GM12874 (cell line): Measurements from ENCODE around the gene SOX6.

Experiments used
- TF ChIP-seq, protein P1 (sequence below): IDR thresholded peaks from 2 replicates; pipeline ENCODE4 v1.5.1; 2011; ENCODE audit warnings: low read depth, mild to moderate bottlenecking, control low read depth, low read length, moderate library complexity; ENCODE audit not compliant: insufficient read depth

The SOX6 gene

DNA sequence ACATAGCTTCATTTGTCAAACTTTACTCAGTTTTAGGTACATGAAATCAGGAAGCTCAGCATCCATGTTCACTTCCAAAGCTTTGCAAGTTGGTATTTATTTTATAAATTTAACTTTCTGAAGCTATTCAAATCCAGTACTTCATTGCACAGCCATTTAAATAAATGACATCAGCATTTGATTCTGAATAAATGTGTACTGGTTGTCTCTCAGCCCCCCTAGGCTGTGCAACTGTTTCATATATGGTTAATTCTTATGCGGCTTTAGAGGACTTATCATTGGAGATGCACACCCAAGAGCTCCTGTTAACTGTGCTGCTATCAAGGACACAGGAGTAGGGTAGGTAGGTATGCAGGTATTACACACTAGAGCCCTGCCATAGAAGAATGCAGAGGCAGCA is 325.1 kb downstream of the SOX6 start:
- TF ChIP-seq, protein P1, sequence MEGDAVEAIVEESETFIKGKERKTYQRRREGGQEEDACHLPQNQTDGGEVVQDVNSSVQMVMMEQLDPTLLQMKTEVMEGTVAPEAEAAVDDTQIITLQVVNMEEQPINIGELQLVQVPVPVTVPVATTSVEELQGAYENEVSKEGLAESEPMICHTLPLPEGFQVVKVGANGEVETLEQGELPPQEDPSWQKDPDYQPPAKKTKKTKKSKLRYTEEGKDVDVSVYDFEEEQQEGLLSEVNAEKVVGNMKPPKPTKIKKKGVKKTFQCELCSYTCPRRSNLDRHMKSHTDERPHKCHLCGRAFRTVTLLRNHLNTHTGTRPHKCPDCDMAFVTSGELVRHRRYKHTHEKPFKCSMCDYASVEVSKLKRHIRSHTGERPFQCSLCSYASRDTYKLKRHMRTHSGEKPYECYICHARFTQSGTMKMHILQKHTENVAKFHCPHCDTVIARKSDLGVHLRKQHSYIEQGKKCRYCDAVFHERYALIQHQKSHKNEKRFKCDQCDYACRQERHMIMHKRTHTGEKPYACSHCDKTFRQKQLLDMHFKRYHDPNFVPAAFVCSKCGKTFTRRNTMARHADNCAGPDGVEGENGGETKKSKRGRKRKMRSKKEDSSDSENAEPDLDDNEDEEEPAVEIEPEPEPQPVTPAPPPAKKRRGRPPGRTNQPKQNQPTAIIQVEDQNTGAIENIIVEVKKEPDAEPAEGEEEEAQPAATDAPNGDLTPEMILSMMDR: no peak

DNA sequence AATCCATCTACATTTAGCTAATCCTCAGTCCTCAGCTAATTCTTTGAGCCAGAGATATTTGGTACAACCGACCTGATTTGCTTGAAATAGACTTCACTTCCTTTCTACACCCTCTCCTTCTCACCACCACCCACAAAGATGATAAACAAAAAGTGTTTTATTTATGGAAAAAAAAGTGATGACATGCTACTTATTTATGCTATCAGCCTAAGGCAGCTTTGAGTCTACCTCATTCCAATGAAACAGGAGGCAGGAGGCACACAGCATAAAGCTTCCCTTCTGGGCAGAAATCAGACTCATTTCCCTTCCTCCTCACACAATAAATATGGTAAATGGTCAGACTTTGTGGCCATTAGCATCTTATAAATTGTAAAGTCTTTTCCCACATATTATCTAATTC is 325.7 kb downstream of the SOX6 start:
- TF ChIP-seq, protein P1: no peak

DNA sequence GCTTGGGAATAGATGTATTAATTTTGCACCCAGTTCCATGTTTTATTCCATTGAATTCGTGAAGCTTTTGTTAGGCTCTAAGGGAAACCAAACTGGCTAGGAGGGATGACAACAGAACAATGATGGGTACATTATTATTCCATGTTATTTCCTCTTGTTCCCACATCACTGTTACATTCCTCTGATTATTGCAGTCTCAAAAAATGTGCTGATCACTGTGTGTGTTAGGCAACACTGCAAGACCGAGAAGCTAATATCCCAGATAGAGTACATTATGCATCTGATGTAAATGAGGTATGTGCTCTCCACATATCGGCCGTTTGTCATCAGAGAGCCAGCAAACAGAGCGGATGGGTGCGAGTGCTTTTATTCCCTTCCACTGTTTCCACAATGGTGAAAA is 327.9 kb downstream of the SOX6 start:
- TF ChIP-seq, protein P1: no peak

DNA sequence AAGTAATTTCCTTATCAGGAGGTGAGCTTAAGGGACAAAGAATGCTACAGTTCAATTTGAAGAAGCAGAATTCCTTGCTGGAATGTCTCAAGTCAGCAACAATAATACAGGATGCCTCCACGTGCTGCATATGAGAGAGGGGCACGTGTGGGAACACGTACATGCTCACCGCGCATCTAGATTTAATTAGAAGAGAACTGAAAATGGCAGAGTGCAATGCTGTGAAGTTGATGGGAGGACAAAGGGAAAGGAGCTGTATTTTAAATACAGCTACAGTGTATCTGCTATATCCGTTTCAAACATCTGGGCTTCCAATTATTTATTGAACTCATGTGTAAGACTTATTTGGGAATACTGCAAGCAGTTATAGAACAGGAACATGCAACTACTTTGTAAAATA is 328.7 kb downstream of the SOX6 start:
- TF ChIP-seq, protein P1: no peak

DNA sequence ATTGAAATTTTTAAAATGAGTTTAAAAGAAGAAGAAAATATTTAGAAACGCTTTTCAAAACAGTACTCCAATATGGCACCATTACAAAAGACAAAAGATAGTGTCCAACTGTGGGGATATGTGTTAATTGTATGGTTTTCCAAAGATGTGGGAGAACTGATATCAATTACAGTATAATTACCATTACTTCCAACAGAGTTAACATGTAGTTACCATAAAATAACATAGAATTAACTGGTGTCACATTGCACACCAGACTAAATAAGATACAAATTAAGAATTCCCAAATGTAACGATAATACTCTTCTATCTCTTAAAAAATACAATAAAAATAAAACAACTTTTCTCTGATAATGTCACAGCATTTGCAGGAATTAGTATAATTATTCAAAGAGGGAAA is 329.5 kb downstream of the SOX6 start:
- TF ChIP-seq, protein P1: no peak

DNA sequence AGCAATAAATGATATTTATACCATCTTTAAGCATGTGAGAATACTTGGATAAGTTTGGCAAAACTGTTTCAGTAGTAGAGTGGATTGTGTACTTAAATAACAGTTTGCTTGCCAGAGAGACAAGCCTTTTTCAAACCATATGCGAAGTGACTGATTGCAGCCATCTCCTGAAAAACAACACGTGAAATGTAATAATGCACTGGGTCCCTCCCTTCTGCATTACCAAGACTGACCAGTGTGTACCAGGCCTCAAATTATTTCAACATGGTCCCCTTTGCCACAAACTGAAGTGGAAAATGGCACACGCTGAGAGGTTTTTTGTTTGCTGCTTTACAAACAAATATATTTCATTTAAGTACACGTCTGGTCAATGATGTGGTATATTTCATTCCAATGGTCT is 337.4 kb downstream of the SOX6 start:
- TF ChIP-seq, protein P1: no peak

DNA sequence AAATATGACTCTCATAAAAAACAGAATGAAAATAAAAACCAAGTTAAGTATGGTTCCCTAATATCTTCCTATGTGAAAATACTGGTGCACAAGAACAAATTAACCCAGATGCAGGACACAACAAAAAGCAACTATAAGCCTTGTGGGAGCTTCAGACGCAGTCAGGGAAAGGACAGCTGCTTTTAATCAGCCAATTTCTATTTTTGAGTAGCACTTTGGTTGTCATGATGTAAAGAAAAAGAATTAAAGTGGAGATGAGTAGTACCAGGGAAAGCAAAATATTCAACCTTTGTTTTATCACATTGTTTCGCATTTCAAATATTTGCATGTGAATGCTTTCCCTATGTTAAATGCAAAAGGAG is 339.9 kb downstream of the SOX6 start:
- TF ChIP-seq, protein P1: no peak
